ENCODE measurements around the gene PLA2R1. TPM values are rescaled to one million over a fixed set of nuclear protein-coding genes. Genes with fewer than 3 reads are reported as not detected.
A peak's percentile ranks its signal among the peaks of the same experiment; 100 is the strongest.

PLA2R1 gene
- total RNA-seq, 1 experiment from 2014 or later, result 5.7 TPM

- Histone ChIP-seq H3K9me3 (ENCODE audit: control insufficient read depth, insufficient read depth, low read depth, low read length) (no peaks in the 10 kb centered on the region), H3K36me3 (ENCODE audit: control insufficient read depth, insufficient read depth, low read length) (no peaks in the 10 kb centered on the region; the same call in 1 of the 2 replicates), H3K27ac (ENCODE audit: low read length) (no peak overlapping the region), H3K4me3 (ENCODE audit: low read depth in 2 of 2, low read length in 2 of 2) (no peak overlapping the region), H3K27me3 (ENCODE audit: control insufficient read depth, insufficient read depth, low read length) (peaks cover 6% of the 10 kb centered on the region; the same call in 1 of the 2 replicates), H3K4me1 (ENCODE audit: control insufficient read depth, insufficient read depth, low read length) (no peaks in the 10 kb centered on the region)
- POLR2A ChIA-PET, result no interaction called here
- CTCF ChIA-PET, result no interaction called here
- ATAC-seq (no peak), DNase-seq (ENCODE audit: low read depth, low spot score) (no peak)
- intact Hi-C loops (cut with micrococcal nuclease; ENCODE audit: unreplicated experiment), result no loop called here
- TF ChIP-seq POLR2AphosphoS5 (IDR thresholded peaks at IDR 0.05; ENCODE audit: low read depth, low read length) (no peak), SIN3A (IDR thresholded peaks at IDR 0.05; ENCODE audit: borderline replicate concordance, insufficient read depth, low read depth, low read length) (no peak), TCF7L2 (IDR thresholded peaks at IDR 0.05; ENCODE audit: low read depth, low read length) (no peak), CTCF (IDR thresholded peaks at IDR 0.05) (no peak), REST (IDR thresholded peaks at IDR 0.05; ENCODE audit: insufficient read depth in 1 of 2, low read depth in 2 of 2, low read length in 1 of 2) (no peak)
- in situ Hi-C loops (cut with HindIII; ENCODE audit: low pct_unique_long_range_greater_than_20kb, low sequenced_read_pairs), result no loop called here
- no TSS peak for BruUV-seq (replicated peaks)
Observed at GRCh38 chr2:159998243-159998642, 64.2 kb downstream of the PLA2R1 start.

GRCh38 chr2:159996792-159997546 is 65.4 kb downstream of the PLA2R1 start:
- Histone ChIP-seq H3K27ac (ENCODE audit: low read length) (no peak overlapping the region), H3K36me3 (ENCODE audit: control insufficient read depth, insufficient read depth, low read length) (no peaks in the 10 kb centered on the region; the same call in 1 of the 2 replicates), H3K4me1 (ENCODE audit: control insufficient read depth, insufficient read depth, low read length) (no peaks in the 10 kb centered on the region), H3K27me3 (ENCODE audit: control insufficient read depth, insufficient read depth, low read length) (peaks cover 6% of the 10 kb centered on the region; the same call in 1 of the 2 replicates), H3K9me3 (ENCODE audit: control insufficient read depth, insufficient read depth, low read depth, low read length) (no peaks in the 10 kb centered on the region), H3K4me3 (ENCODE audit: low read depth in 2 of 2, low read length in 2 of 2) (no peak overlapping the region)
- TF ChIP-seq SIN3A (IDR thresholded peaks at IDR 0.05; ENCODE audit: borderline replicate concordance, insufficient read depth, low read depth, low read length) (no peak), CTCF (IDR thresholded peaks at IDR 0.05) (0 out of 2 replicates have a peak, but pooled peaks have one; percentile 12)
- POLR2A ChIA-PET, result no interaction called here
- CTCF ChIA-PET, result interaction anchor here (0.6 kb wide), 1 partner anchor 820 kb away, joined by 4 read pairs; no protein-coding TSS in a partner anchor
- BruUV-seq (replicated peaks), result no TSS peak
- DNase-seq (ENCODE audit: low read depth, low spot score) (no peak), ATAC-seq (no peak)
- intact Hi-C loops (cut with micrococcal nuclease; ENCODE audit: unreplicated experiment) (no loop called here), in situ Hi-C loops (cut with HindIII; ENCODE audit: low pct_unique_long_range_greater_than_20kb, low sequenced_read_pairs) (no loop called here)

Data from Panc1 (cell line).